IPS-18c (cell line): ENCODE results near the gene XKR3.
"Not testable (repeated sequence)": the region's sequence is repeated elsewhere in the genome, so short reads cannot be mapped to it uniquely, and the experiment has no call there.

ENCODE experiments used
- H3K4me3 ChIP-seq: 2 replicates; pipeline ENCODE4 v1.7.0; 2013; ENCODE audit warnings: low read depth, mild to moderate bottlenecking, low read length, moderate library complexity; ENCODE audit not compliant: insufficient read depth
- H3K9me3 ChIP-seq: one replicate; pipeline ENCODE4 v1.6.1; 2013; ENCODE audit warnings: mild to moderate bottlenecking, low read length, moderate library complexity; ENCODE audit not compliant: control insufficient read depth, insufficient read depth

XKR3 gene

DNA sequence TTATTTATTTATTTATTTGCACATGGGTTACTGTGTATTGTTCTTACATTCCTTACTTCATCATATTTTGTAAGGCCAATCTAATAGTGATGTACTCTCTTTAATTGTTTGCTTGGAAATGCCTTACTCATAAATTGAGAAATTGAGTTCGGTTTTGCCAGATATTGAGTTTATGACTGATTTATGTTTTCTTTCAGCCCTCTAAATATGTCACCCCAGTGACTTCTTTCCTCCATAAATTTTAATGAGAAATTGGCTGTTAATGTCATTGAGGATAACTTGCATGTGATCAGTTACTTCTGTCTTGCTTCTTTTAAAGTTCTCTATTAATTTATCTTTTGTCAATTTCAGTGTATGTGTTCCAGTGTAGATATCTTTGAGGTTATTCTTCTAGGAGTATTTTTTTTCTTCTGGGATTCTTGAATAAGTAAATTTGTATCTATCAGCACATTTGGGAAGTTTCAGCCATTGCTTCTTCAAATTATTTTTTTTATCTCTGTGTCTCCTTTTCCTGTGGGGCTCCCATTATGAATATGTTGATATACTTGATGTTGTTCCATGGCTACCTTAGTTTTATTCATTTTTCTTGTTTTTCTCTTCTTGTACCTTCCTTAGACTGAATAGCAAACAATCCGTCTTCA, 47.8 kb downstream of the XKR3 start:
- Histone ChIP-seq H3K9me3 (no peaks in the 10 kb centered on the region), H3K4me3 (no peak overlapping the region)

GRCh38 chr22:16776080-16776479, 49.1 kb downstream of the XKR3 start:
- Histone ChIP-seq H3K9me3 (no peaks in the 10 kb centered on the region), H3K4me3 (no peak overlapping the region)

DNA sequence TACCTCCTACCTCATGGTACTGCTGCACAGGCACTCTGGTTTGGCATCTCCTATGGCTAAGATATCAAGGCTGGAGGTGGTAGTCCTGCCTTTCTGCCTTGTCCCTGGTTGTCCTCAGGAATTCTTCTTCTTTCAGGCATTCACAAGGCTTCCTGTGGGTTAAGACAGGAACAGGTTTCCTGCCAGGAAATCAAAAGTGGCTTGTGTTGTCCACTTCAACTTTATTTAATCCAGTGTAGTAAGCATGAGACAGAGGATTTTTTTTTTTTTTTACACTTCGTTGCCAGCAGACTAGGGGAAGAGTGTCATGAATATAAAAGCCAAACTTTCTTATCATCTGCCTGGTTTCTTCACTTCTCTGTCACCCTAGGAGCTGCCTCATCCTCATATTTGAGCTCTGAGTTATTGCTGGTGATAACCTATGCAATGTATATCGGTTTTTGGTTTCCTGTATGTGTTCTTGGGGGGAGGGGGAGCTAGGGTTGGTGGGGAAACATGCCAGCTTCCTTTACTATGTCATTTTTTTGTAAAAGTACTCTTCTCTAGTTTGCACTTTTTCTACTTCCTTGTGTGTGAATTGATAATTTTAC, 50.2 kb downstream of the XKR3 start:
- no peak overlapping the region for H3K4me3 ChIP-seq
- no peaks in the 10 kb centered on the region for H3K9me3 ChIP-seq

DNA sequence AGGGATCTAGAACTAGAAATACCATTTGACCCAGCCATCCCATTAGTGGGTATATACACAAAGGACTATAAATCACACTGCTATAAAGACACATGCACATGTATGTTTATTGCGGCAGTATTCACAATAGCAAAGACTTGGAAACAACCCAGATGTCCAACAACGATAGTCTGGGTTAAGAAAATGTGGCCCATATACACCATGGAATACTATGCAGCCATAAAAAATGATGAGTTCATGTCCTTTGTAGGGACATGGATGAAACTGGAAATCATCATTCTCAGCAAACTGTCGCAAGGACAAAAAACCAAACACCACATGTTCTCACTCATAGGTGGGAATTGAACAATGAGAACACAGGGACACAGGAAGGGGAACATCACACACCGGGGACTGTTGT, 53.6 kb downstream of the XKR3 start:
- not testable (repeated sequence) for H3K4me3 ChIP-seq, H3K9me3 ChIP-seq

DNA sequence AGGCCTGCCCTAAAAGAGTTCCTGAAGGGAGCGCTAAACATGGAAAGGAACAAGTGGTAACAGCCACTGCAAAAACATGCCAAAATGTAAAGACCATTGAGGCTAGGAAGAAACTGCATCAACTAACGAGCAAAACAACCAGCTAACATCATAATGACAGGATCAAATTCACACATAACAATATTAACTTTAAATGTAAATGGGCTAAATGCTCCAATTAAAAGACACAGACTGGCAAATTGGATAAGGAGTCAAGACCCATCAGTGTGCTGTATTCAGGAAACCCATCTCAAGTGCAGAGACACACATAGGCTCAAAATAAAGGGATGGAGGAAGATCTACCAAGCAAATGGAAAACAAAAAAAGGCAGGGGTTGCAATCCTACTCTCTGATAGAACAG, 57.3 kb downstream of the XKR3 start:
- not testable (repeated sequence) for H3K9me3 ChIP-seq, H3K4me3 ChIP-seq

GRCh38 chr22:16762224-16762623, 63.0 kb downstream of the XKR3 start:
- not testable (repeated sequence) for H3K9me3 ChIP-seq, H3K4me3 ChIP-seq

GRCh38 chr22:16760416-16760815, 64.8 kb downstream of the XKR3 start:
- not testable (repeated sequence) for H3K9me3 ChIP-seq, H3K4me3 ChIP-seq

DNA sequence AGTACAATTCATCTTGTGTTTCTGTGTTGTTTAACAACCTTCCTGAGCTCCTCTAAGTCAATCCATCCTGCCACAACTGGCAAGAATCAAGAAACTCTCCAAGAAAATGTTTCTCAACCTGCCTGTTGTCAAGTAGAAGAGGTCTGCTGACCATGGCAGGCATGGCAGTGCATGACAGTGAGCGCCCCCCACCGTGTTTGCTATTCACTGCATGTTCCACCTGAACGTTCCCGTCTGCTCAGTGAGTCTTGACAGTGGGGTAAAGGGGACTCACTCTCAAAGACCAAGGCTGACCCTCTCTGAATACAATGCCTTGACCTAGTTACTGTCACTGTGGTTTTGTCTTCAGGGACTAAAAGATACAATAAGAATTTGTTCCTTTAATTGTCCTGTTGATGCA, 75.9 kb downstream of the XKR3 start:
- H3K9me3 ChIP-seq = peaks cover 10% of the 10 kb centered on the region
- not testable (repeated sequence) for H3K4me3 ChIP-seq

DNA sequence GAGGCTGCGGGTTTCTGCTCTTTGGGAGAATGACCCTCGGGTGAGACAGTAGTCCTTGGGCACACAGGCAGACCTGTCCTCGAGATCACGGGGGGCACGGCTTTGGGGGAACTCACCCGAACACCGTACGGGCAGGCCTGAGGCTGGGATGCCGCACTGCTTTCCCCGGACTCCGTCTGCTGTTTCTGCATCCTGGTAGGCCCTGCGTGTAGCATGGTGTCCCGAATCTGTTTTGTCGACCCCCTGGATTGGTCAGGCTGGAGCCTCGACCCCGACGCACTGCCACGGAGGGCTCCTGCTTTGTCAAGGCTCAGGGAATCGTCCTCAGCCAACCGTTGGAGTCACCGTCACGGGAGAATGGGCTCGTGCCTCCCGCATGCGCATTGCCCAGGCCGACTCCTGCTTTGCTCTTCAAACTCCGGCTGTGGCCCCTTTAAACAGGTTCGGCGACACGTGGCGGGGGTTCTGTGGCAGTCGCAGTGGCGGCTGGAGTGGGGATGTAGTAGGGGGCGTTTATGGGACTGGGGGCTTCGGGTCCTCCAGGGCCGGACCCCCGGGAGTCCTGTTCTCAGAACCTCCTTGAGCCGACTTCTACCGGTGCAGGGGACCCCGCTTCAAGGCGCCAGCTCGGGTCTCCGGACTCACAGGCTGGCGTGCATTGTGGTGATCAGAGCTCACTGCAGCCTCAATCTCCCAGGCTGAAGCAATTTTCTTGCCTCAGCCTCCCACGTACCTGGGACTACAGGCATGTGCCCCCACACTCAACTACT, 76.9 kb downstream of the XKR3 start:
- peaks cover 10% of the 10 kb centered on the region for H3K9me3 ChIP-seq
- H3K4me3 ChIP-seq = not testable (repeated sequence)

- peaks cover 10% of the 10 kb centered on the region for H3K9me3 ChIP-seq
- H3K4me3 ChIP-seq = not testable (repeated sequence)
Observed at GRCh38 chr22:16747266-16748159, 77.7 kb downstream of the XKR3 start.

- not testable (repeated sequence) for H3K9me3 ChIP-seq, H3K4me3 ChIP-seq
Observed at GRCh38 chr22:16734271-16734670, 90.9 kb downstream of the XKR3 start.
